CD4-positive, alpha-beta T cell (primary cell): ENCODE data around the gene HDLBP. TPM values are rescaled to one million over a fixed set of nuclear protein-coding genes. Genes with fewer than 3 reads are reported as not detected.

Experiments
- ATAC-seq: fragments of 200-7000 bp; cut with Tn5 transposase; one replicate; pipeline ENCODE4 v1.10.0; 2022; ENCODE audit warnings: mild to moderate bottlenecking; ENCODE audit not compliant: poor library complexity
- CTCF ChIA-PET: fragments of 350-600 bp; sonication (Branson Sonifier 250); formaldehyde crosslinking; loops from one replicate; lab custom pipeline; 2021; ENCODE audit warnings: antibody characterized with exemption, inconsistent platforms; lab: Charles Lee
- POLR2A ChIA-PET: fragments of 350-600 bp; sonication (Branson Sonifier 250); formaldehyde crosslinking; loops from one replicate; lab custom pipeline; 2021; ENCODE audit warnings: antibody characterized with exemption, inconsistent platforms; lab: Charles Lee
- DNase-seq, 14 experiments: peaks; one replicate each; pipeline ENCODE4 v3.0.0-alpha.2; 2013 to 2020; ENCODE audit warnings: mixed read lengths in 2 of 14
- H3K27ac ChIP-seq, 2 donors: one replicate each; pipeline versions ENCODE4 v1.5.1 to v1.7.0; 2013; ENCODE audit warnings: low read length in 2 of 2, low read depth in 1 of 2, mild to moderate bottlenecking in 1 of 2
- H3K27me3 ChIP-seq, 2 experiments: 1 replicate in 1 of 2; 2 replicates in 1 of 2; pipeline versions ENCODE4 v1.6.1 to v1.7.0; 2013; ENCODE audit warnings: low read length in 2 of 2, control low read depth in 1 of 2, mild to moderate bottlenecking in 1 of 2, moderate library complexity in 1 of 2; ENCODE audit not compliant: insufficient read depth in 2 of 2, control insufficient read depth in 1 of 2
- H3K36me3 ChIP-seq: one replicate; pipeline ENCODE4 v1.6.1; 2013; ENCODE audit warnings: low read length, control low read depth; ENCODE audit not compliant: insufficient read depth
- H3K4me1 ChIP-seq: one replicate; pipeline ENCODE4 v1.6.1; 2013; ENCODE audit warnings: low read length, control low read depth; ENCODE audit not compliant: insufficient read depth
- H3K4me3 ChIP-seq: one replicate; pipeline ENCODE4 v1.5.1; 2013; ENCODE audit warnings: mild to moderate bottlenecking, low read length, moderate library complexity
- H3K9me3 ChIP-seq, 2 experiments: 1 replicate in 1 of 2; 2 replicates in 1 of 2; pipeline versions ENCODE4 v1.6.1 to v1.7.0; 2013; ENCODE audit warnings: low read length in 2 of 2, mild to moderate bottlenecking in 2 of 2, control low read depth in 1 of 2, moderate library complexity in 1 of 2; ENCODE audit not compliant: control insufficient read depth in 1 of 2, insufficient read depth in 1 of 2
- H3K27ac Mint-ChIP-seq: one replicate; pipeline ENCODE4 v1.8.0; 2020; ENCODE audit warnings: mixed read lengths
- H3K27me3 Mint-ChIP-seq: one replicate; pipeline ENCODE4 v1.8.0; 2021; ENCODE audit warnings: mixed read lengths
- H3K36me3 Mint-ChIP-seq: one replicate; pipeline ENCODE4 v1.8.0; 2021; ENCODE audit warnings: low read depth, mixed read lengths
- H3K4me1 Mint-ChIP-seq: one replicate; pipeline ENCODE4 v1.8.0; 2021; ENCODE audit warnings: low read depth, mixed read lengths
- H3K4me3 Mint-ChIP-seq: one replicate; pipeline ENCODE4 v1.8.0; 2020; ENCODE audit warnings: mild to moderate bottlenecking, mixed read lengths
- H3K9me3 Mint-ChIP-seq: one replicate; pipeline ENCODE4 v1.8.0; 2020; ENCODE audit warnings: mixed read lengths
- CTCF ChIP-seq: fragments of 200-600 bp; IDR thresholded peaks from one replicate; pipeline ENCODE4 v1.8.0; 2022; ENCODE audit warnings: antibody characterized with exemption, mild to moderate bottlenecking
- intact Hi-C, 2 experiments: fragments of 100-400 bp; cut with DNase I in 1 of 2; cut with micrococcal nuclease in 1 of 2; formaldehyde crosslinking; loops; one replicate each; pipeline versions ENCODE4 v1.15.1 to v1.9.0; 2023 to 2025; cut with DNase I, micrococcal nuclease
- total RNA-seq, 174 experiments: library from RNA in 2 of 174; stranded (reverse) in 2 of 174; gene quantifications; one replicate each; pipeline ENCODE4 v1.2.3 and lab custom pipeline; 2021 to 2026

HDLBP gene
- total RNA-seq, 2 experiments from 2014 or later: 82.0 to 97.9 TPM

GRCh38 chr2:241223211-241224017, 92.1 kb downstream of the HDLBP start:
- CTCF ChIA-PET: no interaction called here
- peak; percentile 35 for ATAC-seq

GRCh38 chr2:241219856-241220356, 95.6 kb downstream of the HDLBP start:
- H3K36me3 ChIP-seq: no peaks in the 10 kb centered on the region
- H3K27ac ChIP-seq: no peak overlapping the region
- ATAC-seq (no peak), DNase-seq (no peak)
- peaks cover 0 to 5% of the 10 kb centered on the region in 2 experiments for H3K9me3 ChIP-seq
- H3K4me1 ChIP-seq: peaks cover 16% of the 10 kb centered on the region
- H3K4me3 ChIP-seq: no peak overlapping the region
- Mint-ChIP-seq H3K27ac (no peak overlapping the region), H3K4me3 (peak overlapping the region; percentile 45), H3K9me3 (no peaks in the 10 kb centered on the region), H3K27me3 (no peaks in the 10 kb centered on the region), H3K36me3 (no peaks in the 10 kb centered on the region), H3K4me1 (peaks cover 23% of the 10 kb centered on the region)
- POLR2A ChIA-PET: no interaction called here
- intact Hi-C loops: loop anchor here (5.0 to 10.0 kb wide), 3 partner anchors 123 to 665 kb away; partner anchors contain the start of gene ANKMY1 (in 1 of the 2)
- TF ChIP-seq CTCF: no peak
- CTCF ChIA-PET: no interaction called here
- H3K27me3 ChIP-seq: no peaks in the 10 kb centered on the region

More at GRCh38 chr2:241223211-241224017, 92.1 kb downstream of the HDLBP start:
- H3K36me3 Mint-ChIP-seq: peaks cover 13% of the 10 kb centered on the region
- intact Hi-C loops: no loop called here
- Histone ChIP-seq H3K9me3 (peaks cover 0 to 5% of the 10 kb centered on the region in 2 experiments), H3K27me3 (no peaks in the 10 kb centered on the region), H3K4me3 (no peak overlapping the region), H3K27ac (no peak overlapping the region), H3K36me3 (peaks cover 12% of the 10 kb centered on the region), H3K4me1 (peaks cover 10% of the 10 kb centered on the region)
- TF ChIP-seq CTCF: no peak
- no peak overlapping the region for H3K27ac Mint-ChIP-seq
- H3K9me3 Mint-ChIP-seq: no peaks in the 10 kb centered on the region
- H3K27me3 Mint-ChIP-seq: no peaks in the 10 kb centered on the region
- DNase-seq: peak in 1 of 14 experiments; percentile 24
- no peak overlapping the region for H3K4me3 Mint-ChIP-seq
- peaks cover 15% of the 10 kb centered on the region for H3K4me1 Mint-ChIP-seq
- POLR2A ChIA-PET: no interaction called here

- ChIA-PET POLR2A (interaction anchor here (0.9 kb wide), 1 partner anchor 140 kb away, joined by 3 read pairs; no protein-coding TSS in a partner anchor), CTCF (no interaction called here)
- intact Hi-C loops: loop anchor here (5.0 to 10.0 kb wide), 3 partner anchors 122 to 664 kb away; partner anchors contain the start of gene ANKMY1 (in 1 of the 2)
- Histone ChIP-seq H3K27me3 (no peaks in the 10 kb centered on the region), H3K36me3 (no peaks in the 10 kb centered on the region), H3K4me3 (peak overlapping the region; percentile 51), H3K4me1 (peaks cover 16% of the 10 kb centered on the region), H3K27ac (no peak overlapping the region), H3K9me3 (peaks cover 0 to 5% of the 10 kb centered on the region in 2 experiments)
- no peak for TF ChIP-seq CTCF
- Mint-ChIP-seq H3K4me1 (peaks cover 23% of the 10 kb centered on the region), H3K36me3 (no peaks in the 10 kb centered on the region), H3K4me3 (peak overlapping the region; percentile 91), H3K9me3 (no peaks in the 10 kb centered on the region), H3K27me3 (no peaks in the 10 kb centered on the region), H3K27ac (peak overlapping the region; percentile 72)
- no peak for DNase-seq
- ATAC-seq: no peak
Observed at GRCh38 chr2:241219030-241219382, 96.5 kb downstream of the HDLBP start.
